Small intestine (tissue), 7 donors: ENCODE data around the gene SIGMAR1. TPM values are rescaled to one million over a fixed set of nuclear protein-coding genes. Genes with fewer than 3 reads are reported as not detected.

Experiments used
- DNase-seq, 2 donors: peaks; one replicate each; pipeline versions ENCODE4 v3.0.0 to v3.0.0-alpha.2; 2013
- FAIRE-seq: peaks from 2 replicates; lab custom pipeline; 2012; peaks lifted over from hg19 to GRCh38; lab: Jason Lieb, UNC
- H3K27ac ChIP-seq, 3 donors: one replicate each; pipeline ENCODE4 v1.5.1; 2013; ENCODE audit warnings: low read length in 2 of 3, mild to moderate bottlenecking in 2 of 3, control low read depth in 1 of 3, inconsistent platforms in 1 of 3, low read depth in 1 of 3, moderate library complexity in 1 of 3
- H3K27me3 ChIP-seq, 3 donors: one replicate each; pipeline ENCODE4 v1.6.1; 2013; ENCODE audit warnings: low read length in 3 of 3, inconsistent platforms in 1 of 3; ENCODE audit not compliant: control insufficient read depth in 3 of 3, insufficient read depth in 3 of 3
- H3K36me3 ChIP-seq, 3 donors: one replicate each; pipeline ENCODE4 v1.6.1; 2013; ENCODE audit warnings: low read length in 3 of 3, inconsistent platforms in 1 of 3, low read depth in 1 of 3, mild to moderate bottlenecking in 1 of 3, moderate library complexity in 1 of 3; ENCODE audit not compliant: control insufficient read depth in 3 of 3, insufficient read depth in 2 of 3
- H3K4me1 ChIP-seq, 3 donors: one replicate each; pipeline ENCODE4 v1.6.1; 2013; ENCODE audit warnings: low read length in 2 of 3, inconsistent platforms in 1 of 3, low read depth in 1 of 3, mild to moderate bottlenecking in 1 of 3, moderate library complexity in 1 of 3; ENCODE audit not compliant: control insufficient read depth in 3 of 3, insufficient read depth in 2 of 3
- H3K4me3 ChIP-seq, 3 donors: one replicate each; pipeline ENCODE4 v1.5.1; 2013; ENCODE audit warnings: low read length in 3 of 3, control low read depth in 1 of 3, inconsistent platforms in 1 of 3, low read depth in 1 of 3, mild to moderate bottlenecking in 1 of 3, moderate library complexity in 1 of 3
- H3K9me3 ChIP-seq, 2 donors: one replicate each; pipeline ENCODE4 v1.6.1; 2013; ENCODE audit warnings: low read depth in 1 of 2, low read length in 1 of 2; ENCODE audit not compliant: control insufficient read depth in 2 of 2, insufficient read depth in 1 of 2
- WGBS, 3 donors: extraction: QIAGEN DNeasy Blood & Tissue Kit; methylation state at CpG; one replicate each; pipeline ENCODE4 v1.1.7; 2013; 5-methylcytosine and 5-hydroxymethylcytosine counted together
- polyA plus RNA-seq, 4 donors: library from polyadenylated mRNA; stranded (reverse) in 3 of 4; unstranded in 1 of 4; fragments of 200-250 nt in 3 of 4; fragments of 120-200 nt in 1 of 4; gene quantifications; one replicate each; pipeline versions ENCODE4 v1.2.1 to v1.2.3, GENCODE V29; 2013
- donor health status: healthy with polysubstance abuse.
- donor health status: control.
- donor health status: control.
- donor health status: Bipolar disorder and iron deficiency.
- donor health status: healthy.

The SIGMAR1 gene
- polyA plus RNA-seq, 4 donors: 41.4 to 88.8 (median 68.5) TPM

GRCh38 chr9:34634551-34635248 is 2.9 kb downstream of the SIGMAR1 start:
- no peak overlapping the region for H3K27ac ChIP-seq
- no peak overlapping the region for H3K4me3 ChIP-seq
- H3K27me3 ChIP-seq: peaks cover 0 to 14% (median 0%) of the 10 kb centered on the region in 3 donors
- H3K9me3 ChIP-seq: no peaks in the 10 kb centered on the region
- DNase-seq (no peak), FAIRE-seq (no peak)
- peaks cover 0 to 16% (median 0%) of the 10 kb centered on the region in 3 donors for H3K36me3 ChIP-seq
- WGBS, 3 donors: 77 to 88% (median 88%) methylated on average over 3 of the region's 3 CpGs
- peaks cover 0 to 27% (median 5%) of the 10 kb centered on the region in 3 donors for H3K4me1 ChIP-seq

- 13 to 25% (median 20%) methylated on average over 3 of the region's 3 CpGs for WGBS, 3 donors
- peaks cover 0 to 27% (median 5%) of the 10 kb centered on the region in 3 donors for H3K4me1 ChIP-seq
- no peaks in the 10 kb centered on the region for H3K9me3 ChIP-seq
- peak; percentile 72 to 77 for DNase-seq
- no peak for FAIRE-seq
- H3K4me3 ChIP-seq: no peak overlapping the region
- peaks cover 0 to 21% (median 4%) of the 10 kb centered on the region in 3 donors for H3K27me3 ChIP-seq
- no peak overlapping the region for H3K27ac ChIP-seq
- peaks cover 0 to 16% (median 0%) of the 10 kb centered on the region in 3 donors for H3K36me3 ChIP-seq
These were observed 3.6 kb downstream of the SIGMAR1 start for GRCh38 chr9:34633851-34634550.

- DNase-seq (no peak), FAIRE-seq (no peak)
- H3K27ac ChIP-seq: no peak overlapping the region
- H3K9me3 ChIP-seq: no peaks in the 10 kb centered on the region
- peaks cover 0 to 25% (median 2%) of the 10 kb centered on the region in 3 donors for H3K4me1 ChIP-seq
- no peak overlapping the region for H3K4me3 ChIP-seq
- 43 to 65% (median 59%) methylated on average over 5 of the region's 5 CpGs for WGBS, 3 donors
- peaks cover 0 to 27% (median 6%) of the 10 kb centered on the region in 3 donors for H3K27me3 ChIP-seq
- H3K36me3 ChIP-seq: peaks cover 0 to 16% (median 0%) of the 10 kb centered on the region in 3 donors
These were observed 4.4 kb downstream of the SIGMAR1 start for GRCh38 chr9:34633166-34633565.

GRCh38 chr9:34630402-34631154 is 7.0 kb downstream of the SIGMAR1 start:
- H3K36me3 ChIP-seq: peaks cover 0 to 11% (median 0%) of the 10 kb centered on the region in 3 donors
- no peak overlapping the region for H3K27ac ChIP-seq
- H3K4me1 ChIP-seq: peaks cover 0 to 12% (median 2%) of the 10 kb centered on the region in 3 donors
- DNase-seq (peak; percentile 39 to 73), FAIRE-seq (no peak)
- H3K27me3 ChIP-seq: peaks cover 0 to 53% (median 25%) of the 10 kb centered on the region in 3 donors
- no peak overlapping the region for H3K4me3 ChIP-seq
- no peaks in the 10 kb centered on the region for H3K9me3 ChIP-seq
- WGBS, 3 donors: 17 to 33% (median 25%) methylated on average over 5 of the region's 5 CpGs

GRCh38 chr9:34629491-34629808 is 8.1 kb downstream of the SIGMAR1 start:
- no peaks in the 10 kb centered on the region for H3K9me3 ChIP-seq
- H3K4me1 ChIP-seq: peaks cover 0 to 17% (median 2%) of the 10 kb centered on the region in 3 donors
- peak overlapping the region in 2 of 3 donors; percentile 10 to 49 for H3K4me3 ChIP-seq
- peaks cover 0 to 64% (median 33%) of the 10 kb centered on the region in 3 donors for H3K27me3 ChIP-seq
- no peak for DNase-seq
- no peaks in the 10 kb centered on the region for H3K36me3 ChIP-seq
- FAIRE-seq: no peak
- no peak overlapping the region for H3K27ac ChIP-seq
- WGBS, 3 donors: 27 to 41% (median 37%) methylated on average over 5 of the region's 5 CpGs

- FAIRE-seq: no peak
- Histone ChIP-seq H3K27me3 (peaks cover 0 to 70% (median 39%) of the 10 kb centered on the region in 3 donors), H3K4me1 (peaks cover 0 to 21% (median 2%) of the 10 kb centered on the region in 3 donors), H3K4me3 (peak within 1 kb of the TSS in 2 of 3 donors; percentile 10 to 49), H3K27ac (no peak within 1 kb of the TSS), H3K9me3 (no peaks in the 10 kb centered on the region), H3K36me3 (no peaks in the 10 kb centered on the region)
- 1 to 3% (median 2%) methylated on average over 34 to 69 of the region's 69 CpGs for WGBS, 3 donors
- peak; percentile 56 to 72 for DNase-seq
These were observed 8.7 kb downstream of the SIGMAR1 start, which contains the start of gene ARID3C for GRCh38 chr9:34628656-34629490. TSS of gene ARID3C (minus strand) at chr9:34629066. CDS start at chr9:34628014, 1,052 bp downstream.

GRCh38 chr9:34627716-34628655 is 9.6 kb downstream of the SIGMAR1 start:
- Histone ChIP-seq H3K27ac (no peak overlapping the region), H3K36me3 (no peaks in the 10 kb centered on the region), H3K4me3 (peak overlapping the region in 1 of 3 donors; percentile 49), H3K9me3 (no peaks in the 10 kb centered on the region), H3K27me3 (peaks cover 0 to 79% (median 44%) of the 10 kb centered on the region in 3 donors), H3K4me1 (peaks cover 0 to 24% (median 2%) of the 10 kb centered on the region in 3 donors)
- DNase-seq: no peak
- 33 to 39% (median 38%) methylated on average over 20 of the region's 20 CpGs for WGBS, 3 donors
- FAIRE-seq: no peak
